Ecto neural progenitor cell (in vitro differentiated cells): ENCODE measurements around the gene MRI1.

ENCODE experiments used
- DNase-seq: peaks from one replicate; pipeline ENCODE4 v3.0.0-alpha.2; 2018; ENCODE audit warnings: low spot score

Gene MRI1

GRCh38 chr19:13794757-13795589 lies 30.7 kb downstream of the MRI1 start, which contains the start of gene ZSWIM4:
Gene ZSWIM4 (plus strand): TSS chr19:13795443. CDS start chr19:13795649, 206 bp downstream.
- peak; percentile 99 for DNase-seq

DNA sequence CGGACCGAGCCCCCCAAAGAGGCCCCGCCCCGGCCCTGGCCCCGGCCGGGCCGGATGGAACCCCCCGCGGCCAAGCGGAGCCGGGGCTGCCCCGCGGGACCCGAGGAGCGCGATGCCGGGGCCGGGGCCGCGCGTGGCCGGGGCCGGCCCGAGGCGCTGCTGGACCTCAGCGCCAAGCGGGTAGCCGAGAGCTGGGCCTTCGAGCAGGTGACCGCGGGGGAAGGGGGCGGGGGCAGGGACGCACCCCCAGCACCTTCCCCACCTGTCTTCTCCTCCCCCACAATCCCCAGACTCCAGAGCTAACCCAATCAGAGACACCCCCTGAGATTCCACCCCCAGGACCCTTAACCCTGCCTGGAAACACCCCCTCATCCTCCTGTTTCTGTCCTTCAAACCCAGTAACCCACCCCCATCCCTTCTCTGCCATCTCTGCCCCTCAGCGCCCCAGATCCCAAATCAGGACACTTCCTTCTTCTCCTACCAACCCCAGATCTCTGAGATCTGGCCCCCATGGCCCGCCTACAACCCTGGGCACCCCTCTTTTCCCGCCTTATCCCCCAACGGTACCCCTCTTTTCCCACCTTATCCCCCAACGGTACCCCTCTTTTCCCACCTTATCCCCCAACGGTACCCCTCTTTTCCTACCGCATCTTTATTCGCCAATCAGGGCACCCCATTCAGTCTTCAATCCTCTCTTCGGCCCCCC lies 31.4 kb downstream of the MRI1 start:
- no peak for DNase-seq

DNA sequence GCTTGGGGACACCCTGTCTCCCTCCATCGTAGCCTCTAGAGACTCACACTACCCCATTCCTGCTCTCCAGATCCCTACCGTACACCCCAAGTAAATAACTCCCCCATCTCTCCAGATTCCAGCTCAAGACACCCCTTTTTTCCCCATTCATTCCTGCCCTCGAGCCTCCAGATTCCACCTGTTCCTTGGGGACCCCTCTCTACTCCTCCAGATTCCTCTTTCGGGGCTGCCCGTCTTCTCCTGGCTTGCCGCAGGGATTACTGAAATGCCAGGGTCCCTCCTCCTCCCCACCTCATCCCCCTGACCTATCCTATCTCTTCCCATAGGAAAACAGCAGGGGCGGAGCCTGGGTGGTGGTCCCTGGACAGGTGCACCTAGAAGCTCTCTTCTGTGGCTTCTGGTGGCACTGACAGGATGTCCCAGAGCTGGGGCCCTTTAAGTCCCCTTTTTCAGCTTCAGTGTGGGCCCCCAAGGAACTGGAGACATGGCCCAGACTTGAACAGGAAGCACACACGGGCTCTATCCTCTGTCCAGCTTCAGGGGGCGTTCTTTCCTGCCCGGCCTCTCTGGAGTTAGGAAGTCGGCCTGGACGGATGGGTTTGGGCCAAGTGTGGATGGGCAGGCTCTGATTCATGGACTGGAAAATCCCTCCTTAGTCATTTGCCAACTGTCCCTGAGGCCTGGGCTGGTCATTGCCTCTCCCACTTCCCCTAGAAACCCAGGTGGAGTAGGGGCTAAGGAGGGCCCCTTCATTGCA lies 32.2 kb downstream of the MRI1 start:
- peak; percentile 60 for DNase-seq

DNA sequence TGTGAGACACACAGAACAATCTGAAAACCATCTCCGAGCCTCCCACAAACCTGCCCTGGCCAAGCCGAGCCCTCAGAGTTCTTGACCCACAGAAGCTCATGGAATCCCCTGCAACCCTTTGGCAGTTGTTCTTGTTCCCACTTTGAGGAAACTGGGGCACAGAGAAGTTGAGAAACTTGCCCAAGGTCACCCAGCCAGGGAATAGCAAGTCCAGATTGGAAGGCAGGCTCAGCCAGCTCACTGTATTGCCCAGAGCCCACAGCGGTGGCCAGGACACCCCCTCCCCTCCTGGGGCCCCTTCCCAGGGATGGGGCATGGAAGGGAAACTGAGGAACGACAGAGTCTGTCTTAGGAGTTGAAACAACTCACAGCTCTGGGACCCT lies 32.7 kb downstream of the MRI1 start:
- DNase-seq = no peak

DNA sequence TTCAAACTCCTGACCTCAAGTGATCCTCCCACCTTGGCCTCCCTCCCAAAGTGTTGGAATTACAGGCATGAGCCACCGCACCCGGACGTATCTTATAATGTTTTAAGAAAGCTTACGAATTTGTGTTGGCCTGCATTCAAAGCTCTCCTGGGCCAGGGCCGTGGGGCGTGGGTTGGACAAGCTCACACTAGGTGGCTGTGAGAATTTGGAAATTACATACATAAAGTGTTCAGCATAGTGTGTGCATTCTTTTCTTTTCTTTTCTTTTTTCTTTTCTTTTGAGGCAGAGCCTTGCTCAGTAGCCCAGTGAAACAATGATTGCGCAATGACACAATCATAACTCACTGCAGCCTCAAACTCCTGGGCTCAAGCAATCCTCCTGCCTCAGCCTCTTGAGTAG lies 33.5 kb downstream of the MRI1 start:
- DNase-seq = no peak

- no peak for DNase-seq
These were observed 35.3 kb downstream of the MRI1 start for GRCh38 chr19:13799669-13800068.

- no peak for DNase-seq
These were observed 38.7 kb downstream of the MRI1 start for GRCh38 chr19:13803038-13803437.

- DNase-seq = peak; percentile 69
These were observed 40.7 kb downstream of the MRI1 start for GRCh38 chr19:13804830-13805683.

DNA sequence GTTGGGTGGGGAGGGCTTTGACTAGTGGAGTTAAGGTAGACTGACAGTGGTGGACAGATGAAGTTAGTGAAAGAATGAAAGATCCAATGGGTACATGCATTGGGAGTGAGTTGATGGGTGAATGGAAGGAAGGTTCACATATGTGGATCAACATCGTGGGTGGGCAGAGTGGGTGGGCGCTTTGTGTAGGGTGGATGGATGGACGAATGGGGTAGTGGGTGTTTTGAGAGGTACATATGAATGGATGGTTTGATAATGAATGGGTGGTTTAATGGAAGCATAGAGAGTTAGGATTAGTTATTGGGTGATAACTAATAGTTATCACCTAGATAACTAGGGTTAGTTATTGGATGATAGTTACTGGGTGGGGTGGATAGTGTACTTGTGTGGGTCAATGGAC lies 42.4 kb downstream of the MRI1 start:
- no peak for DNase-seq

GRCh38 chr19:13807421-13808021 lies 43.2 kb downstream of the MRI1 start:
- DNase-seq = no peak

DNA sequence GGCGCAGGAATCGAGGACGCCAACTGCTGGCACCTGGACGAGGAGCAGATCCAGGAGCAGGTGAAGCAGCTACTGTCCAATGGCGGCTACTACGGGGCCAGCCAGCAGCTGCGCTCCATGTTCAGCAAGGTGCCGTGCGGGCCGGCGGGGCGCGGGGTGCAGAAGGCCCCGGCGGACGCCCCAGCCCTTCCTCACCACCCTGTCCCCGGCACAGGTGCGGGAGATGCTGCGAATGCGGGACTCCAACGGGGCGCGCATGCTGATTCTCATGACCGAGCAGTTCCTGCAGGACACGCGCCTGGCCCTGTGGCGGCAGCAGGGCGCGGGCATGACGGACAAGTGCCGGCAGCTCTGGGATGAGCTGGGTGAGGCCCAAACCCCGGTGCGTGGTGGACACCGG lies 44.5 kb downstream of the MRI1 start:
- no peak for DNase-seq

DNA sequence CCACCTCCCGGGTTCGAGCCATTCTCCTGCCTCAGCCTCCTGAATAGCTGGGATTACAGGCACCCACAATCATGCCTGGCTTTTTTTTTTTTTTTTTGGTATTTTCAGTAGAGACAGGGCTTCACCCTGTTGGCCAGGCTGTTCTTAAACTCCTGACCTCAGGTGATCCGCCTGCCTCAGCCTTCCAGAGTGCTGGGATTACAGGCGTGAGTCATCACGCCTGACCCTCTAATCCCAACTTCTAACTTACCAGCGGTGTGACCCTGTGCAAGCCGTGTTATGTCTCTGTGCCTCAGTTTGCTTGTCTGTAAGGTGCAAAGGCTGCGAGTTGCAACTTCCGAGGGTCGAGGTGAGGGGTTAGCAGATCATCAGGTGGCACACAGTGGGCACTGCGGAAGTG lies 48.2 kb downstream of the MRI1 start:
- DNase-seq = no peak

- DNase-seq = no peak
These were observed 48.8 kb downstream of the MRI1 start for GRCh38 chr19:13813147-13813546.

DNA sequence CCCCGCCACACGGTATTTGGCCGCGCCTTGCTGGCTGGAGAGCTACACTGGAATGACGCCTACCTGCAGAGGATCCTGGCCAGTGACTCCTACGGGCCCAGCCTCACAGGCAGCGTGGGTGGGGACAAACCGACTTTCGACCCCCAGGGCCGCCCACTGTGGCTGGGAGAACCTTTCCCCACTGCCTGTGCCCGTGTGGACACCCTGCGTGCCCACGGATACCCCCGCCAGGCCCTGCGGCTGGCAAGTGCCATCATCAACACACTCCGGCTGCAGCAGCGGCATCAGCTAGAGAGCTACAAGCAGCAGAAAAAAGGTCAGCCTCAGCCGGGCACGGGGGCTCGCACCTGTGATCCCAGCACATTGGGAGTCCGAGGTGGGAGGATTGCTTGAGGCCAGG lies 50.2 kb downstream of the MRI1 start:
- DNase-seq = no peak

- peak; percentile 85 for DNase-seq
These were observed 52.8 kb downstream of the MRI1 start for GRCh38 chr19:13817018-13817614.

DNA sequence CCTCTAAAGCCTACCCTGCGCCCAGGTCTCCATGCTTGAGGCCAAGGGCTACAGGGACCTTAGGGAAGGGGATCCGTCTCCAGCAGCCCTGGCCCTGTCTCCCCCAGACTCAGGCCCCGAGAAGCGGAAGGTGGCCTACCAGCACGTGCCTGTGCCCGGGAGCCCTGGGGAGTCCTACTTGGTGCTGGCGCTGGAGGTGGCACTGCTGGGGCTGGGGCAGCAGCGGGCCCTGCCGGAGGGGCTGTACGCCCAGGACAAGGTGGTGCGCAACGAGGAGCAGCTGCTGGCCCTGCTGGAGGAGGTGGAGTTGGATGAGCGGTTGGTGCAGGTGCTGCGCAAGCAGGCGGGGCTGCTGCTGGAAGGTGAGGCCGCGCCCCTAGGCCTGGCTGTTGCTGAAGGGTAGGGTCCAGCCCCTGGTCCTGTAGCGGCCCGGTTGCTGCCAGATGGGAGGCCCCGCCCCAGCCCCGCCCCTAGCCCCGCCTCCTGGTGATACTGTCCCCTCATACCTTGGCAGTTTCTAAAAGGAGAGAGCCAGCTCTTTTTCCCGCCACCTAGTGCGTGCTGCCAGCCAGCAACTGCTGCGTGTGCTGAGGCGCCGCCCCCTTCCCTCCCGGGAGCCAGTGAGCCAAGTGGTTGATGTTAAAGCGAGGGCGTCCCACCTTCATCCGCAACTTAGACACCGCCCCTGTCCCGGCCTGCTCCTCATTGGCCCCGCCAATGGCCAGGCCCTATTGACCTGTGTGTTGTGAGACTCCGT lies 53.5 kb downstream of the MRI1 start:
- DNase-seq = peak; percentile 90

DNA sequence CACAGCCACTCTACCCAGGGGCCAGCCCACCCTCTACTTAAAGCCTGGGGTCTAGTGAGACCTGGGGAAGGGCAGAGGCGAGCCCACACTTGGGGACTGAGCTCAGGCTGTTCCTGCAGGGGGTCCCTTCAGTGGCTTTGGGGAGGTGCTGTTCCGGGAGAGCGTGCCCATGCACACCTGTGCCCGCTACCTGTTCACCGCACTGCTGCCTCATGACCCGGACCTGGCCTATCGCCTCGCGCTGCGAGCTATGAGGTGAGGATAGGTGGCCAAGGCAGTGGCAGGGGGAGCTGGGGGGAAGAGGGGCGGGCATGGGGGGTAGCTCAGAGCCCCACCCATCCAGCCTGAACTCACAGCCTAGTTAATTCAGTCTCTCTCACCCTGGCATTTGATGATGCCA lies 54.9 kb downstream of the MRI1 start:
- no peak for DNase-seq

DNA sequence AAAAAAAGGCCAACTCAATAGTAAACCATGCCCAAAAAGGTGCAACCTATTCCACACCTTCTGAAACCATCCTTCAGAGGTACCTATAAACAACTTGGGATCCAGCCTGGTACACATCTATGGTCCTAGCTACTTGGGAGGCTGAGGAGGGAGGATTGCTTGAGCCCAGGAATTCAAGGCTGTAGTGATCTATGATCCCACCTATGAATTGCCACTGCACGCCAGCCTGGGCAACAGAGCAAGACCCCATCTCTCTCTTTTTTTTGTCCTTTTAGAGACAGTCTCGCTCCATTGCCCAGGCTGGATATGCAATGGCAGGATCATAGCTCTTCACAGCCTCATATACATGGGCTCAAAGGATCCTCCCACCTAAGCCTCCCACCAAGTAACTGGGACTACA lies 57.0 kb downstream of the MRI1 start:
- no peak for DNase-seq

- DNase-seq = no peak
These were observed 58.9 kb downstream of the MRI1 start for GRCh38 chr19:13823256-13823655.
